ENCODE measurements around the gene ARRB1.

The ARRB1 gene

GRCh38 chr11:75214411-75214821 lies 137.0 kb downstream of the ARRB1 start:
- peak; percentile 39 for DNase-seq (ENCODE audit: insufficient read length)
- peak; percentile 71 for FAIRE-seq
- no peak for TF ChIP-seq TAF1 (IDR thresholded peaks at IDR 0.05; ENCODE audit: borderline replicate concordance, low read depth, low read length)
- no peak for TF ChIP-seq POLR2AphosphoS5 (IDR thresholded peaks at IDR 0.05; ENCODE audit: low read depth, low read length)
- TF ChIP-seq POLR2A (IDR thresholded peaks at IDR 0.05; ENCODE audit: low read depth, low read length) = no peak

All from GM12892 (cell line).